ENCODE results near the gene MTRR.

- TF ChIP-seq EZH2 (IDR thresholded peaks at IDR 0.05), result no peak
- no peak for TF ChIP-seq POLR2AphosphoS5 (IDR thresholded peaks at IDR 0.05; ENCODE audit: borderline replicate concordance, low read depth, low read length)
- no peak for TF ChIP-seq FOXP2 (optimal IDR thresholded peaks at IDR 0.05; ENCODE audit: control extremely low read depth, extremely low read length, insufficient read depth)
These were observed 13.3 kb upstream of the MTRR start for GRCh38 chr5:7855611-7856010.

Data from SK-N-MC (cell line).